HG02571 (cell line): ENCODE measurements around the gene GTF3C5.
"Not testable (repeated sequence)": the region's sequence is repeated elsewhere in the genome, so short reads cannot be mapped to it uniquely, and the experiment has no call there.

Experiments
- ATAC-seq: cut with Tn5 transposase; IDR thresholded peaks from one replicate; pipeline ENCODE4 v1.9.1; 2021; ENCODE audit warnings: mild to moderate bottlenecking, moderate library complexity; ENCODE audit not compliant: unreplicated experiment

Gene GTF3C5

DNA sequence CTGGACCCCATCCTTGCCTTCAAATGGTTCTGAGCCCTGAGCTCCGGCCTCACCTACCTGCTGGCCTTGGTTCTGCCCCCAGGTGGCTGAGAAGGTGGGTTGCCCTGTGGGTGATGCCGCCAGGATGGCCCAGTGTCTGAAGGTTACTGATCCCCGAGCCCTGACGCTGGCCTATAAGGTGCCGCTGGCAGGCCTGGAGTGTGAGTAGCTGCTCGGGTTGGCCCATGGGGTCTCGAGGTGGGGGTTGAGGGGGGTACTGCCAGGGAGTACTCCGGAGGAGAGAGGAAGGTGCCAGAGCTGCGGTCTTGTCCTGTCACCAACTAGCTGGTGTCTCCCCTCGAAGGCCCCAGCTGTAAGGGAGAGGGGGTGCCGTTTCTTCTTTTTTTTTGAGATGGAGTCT lies 36.2 kb downstream of the GTF3C5 start:
- no peak for ATAC-seq

DNA sequence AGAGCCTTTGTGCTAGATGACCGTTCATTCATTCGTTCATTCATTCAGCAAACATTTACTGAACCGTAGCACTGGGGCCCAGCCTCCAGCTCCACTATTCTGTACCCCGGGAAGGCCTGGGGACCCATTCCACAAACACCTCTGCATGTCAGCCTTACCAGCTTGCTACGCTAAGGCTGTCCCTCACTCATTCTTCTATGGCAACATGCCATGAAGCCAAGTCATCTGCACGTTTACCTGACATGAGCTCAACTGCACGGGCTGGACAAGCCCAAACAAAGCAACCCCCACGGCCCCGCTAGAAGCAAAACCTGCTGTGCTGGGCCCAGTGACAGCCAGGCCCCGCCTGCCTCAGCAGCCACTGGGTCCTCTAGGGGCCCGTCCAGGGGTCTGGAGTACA lies 37.0 kb downstream of the GTF3C5 start:
- no peak for ATAC-seq

DNA sequence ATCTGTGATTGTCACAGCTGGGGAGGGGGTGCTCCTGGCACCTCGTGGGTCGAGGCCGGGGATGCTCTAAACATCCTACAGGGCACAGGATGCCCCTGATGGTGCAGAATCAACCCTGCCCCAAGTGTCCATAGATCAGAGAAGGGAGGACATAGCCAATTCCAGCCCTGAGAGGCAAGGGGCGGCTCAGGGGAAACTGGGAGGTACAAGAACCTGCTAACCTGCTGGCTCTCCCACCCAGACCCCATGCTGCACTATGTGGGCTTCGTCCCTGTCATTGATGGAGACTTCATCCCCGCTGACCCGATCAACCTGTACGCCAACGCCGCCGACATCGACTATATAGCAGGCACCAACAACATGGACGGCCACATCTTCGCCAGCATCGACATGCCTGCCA lies 37.6 kb downstream of the GTF3C5 start:
- not testable (repeated sequence) for ATAC-seq

GRCh38 chr9:133070500-133070961 lies 39.7 kb downstream of the GTF3C5 start:
- ATAC-seq = not testable (repeated sequence)

DNA sequence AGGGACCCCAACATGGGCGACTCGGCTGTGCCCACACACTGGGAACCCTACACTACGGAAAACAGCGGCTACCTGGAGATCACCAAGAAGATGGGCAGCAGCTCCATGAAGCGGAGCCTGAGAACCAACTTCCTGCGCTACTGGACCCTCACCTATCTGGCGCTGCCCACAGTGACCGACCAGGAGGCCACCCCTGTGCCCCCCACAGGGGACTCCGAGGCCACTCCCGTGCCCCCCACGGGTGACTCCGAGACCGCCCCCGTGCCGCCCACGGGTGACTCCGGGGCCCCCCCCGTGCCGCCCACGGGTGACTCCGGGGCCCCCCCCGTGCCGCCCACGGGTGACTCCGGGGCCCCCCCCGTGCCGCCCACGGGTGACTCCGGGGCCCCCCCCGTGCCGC lies 40.2 kb downstream of the GTF3C5 start:
- ATAC-seq = not testable (repeated sequence)

GRCh38 chr9:133071484-133072150 lies 40.8 kb downstream of the GTF3C5 start:
- no peak for ATAC-seq

- ATAC-seq = not testable (repeated sequence)
These were observed 41.4 kb downstream of the GTF3C5 start for GRCh38 chr9:133072210-133072609.

- ATAC-seq = no peak
These were observed 42.6 kb downstream of the GTF3C5 start for GRCh38 chr9:133073086-133074014.

DNA sequence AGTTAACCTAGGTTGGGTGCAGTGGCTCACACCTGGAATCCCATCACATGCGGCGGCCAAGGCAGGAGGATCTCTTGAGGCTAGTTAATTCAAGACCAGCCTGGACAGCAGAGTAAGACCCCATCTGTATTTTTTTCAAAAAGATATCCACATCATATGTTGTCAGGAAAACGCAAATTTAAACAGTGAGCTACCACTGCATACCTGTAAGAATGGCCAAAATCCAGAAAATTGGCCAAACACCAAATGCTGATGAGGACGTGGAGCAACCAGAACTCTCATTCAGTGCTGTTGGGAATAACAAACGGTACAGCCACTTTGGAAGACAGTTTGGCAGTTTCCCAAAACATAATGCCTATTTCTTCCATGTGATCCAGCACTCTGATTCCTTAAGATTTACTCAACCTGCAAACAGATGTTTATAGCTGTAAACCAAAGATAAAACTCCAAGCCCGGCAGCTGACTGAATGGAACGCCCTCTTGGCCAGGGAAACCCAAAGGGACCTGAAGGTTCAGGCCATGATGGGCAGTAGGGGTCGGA lies 43.4 kb downstream of the GTF3C5 start:
- ATAC-seq = no peak

- ATAC-seq = no peak
These were observed 45.3 kb downstream of the GTF3C5 start for GRCh38 chr9:133075925-133076630.

- ATAC-seq = no peak
These were observed 45.9 kb downstream of the GTF3C5 start for GRCh38 chr9:133076691-133077090.

GRCh38 chr9:133078486-133078885 lies 47.7 kb downstream of the GTF3C5 start:
- no peak for ATAC-seq

GRCh38 chr9:133080161-133080560 lies 49.4 kb downstream of the GTF3C5 start:
- no peak for ATAC-seq

DNA sequence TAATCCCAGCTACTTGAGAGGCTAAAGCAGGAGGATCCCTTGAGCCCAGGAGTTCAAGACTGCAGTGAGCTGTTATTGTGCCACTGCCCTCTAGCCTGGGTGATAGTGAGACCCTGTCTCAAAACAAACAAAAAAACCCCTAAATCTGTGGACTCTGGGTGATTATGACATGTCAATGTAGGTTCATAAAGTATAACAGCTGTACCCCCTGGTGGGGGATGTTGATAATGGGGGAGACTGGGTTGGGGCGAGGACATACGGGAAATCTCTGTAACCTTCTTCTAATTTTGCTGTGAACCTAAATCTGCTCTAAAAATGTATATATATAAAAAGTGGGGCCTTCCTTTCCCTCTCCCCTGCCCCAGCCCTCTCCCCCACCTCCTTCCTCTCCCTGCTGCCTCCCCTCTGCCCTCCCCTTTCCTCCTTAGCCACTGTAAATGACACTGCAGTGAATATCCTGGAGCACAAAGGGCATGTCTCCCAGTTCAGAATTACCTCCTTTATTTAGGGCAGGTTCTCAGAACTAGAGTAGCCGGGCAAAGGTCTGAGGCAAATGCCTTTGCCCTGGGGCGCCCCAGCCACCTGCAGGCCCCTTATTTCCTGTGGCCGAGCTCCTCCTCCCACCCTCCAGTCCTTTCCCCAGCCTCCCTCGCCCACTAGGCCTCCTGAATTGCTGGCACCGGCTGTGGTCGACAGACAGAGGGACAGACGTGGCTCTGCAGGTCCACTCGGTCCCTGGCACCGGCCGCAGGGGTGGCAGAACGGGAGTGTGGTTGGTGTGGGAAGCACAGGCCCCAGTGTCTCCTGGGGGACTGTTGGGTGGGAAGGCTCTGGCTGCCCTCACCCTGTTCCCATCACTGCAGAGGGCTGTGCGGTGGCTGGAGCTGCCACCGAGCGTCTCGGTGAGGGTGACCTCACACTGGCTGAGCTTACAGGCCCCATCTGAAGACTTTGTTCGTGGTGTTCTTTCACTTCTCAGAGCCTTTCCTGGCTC lies 50.3 kb downstream of the GTF3C5 start:
- not testable (repeated sequence) for ATAC-seq

DNA sequence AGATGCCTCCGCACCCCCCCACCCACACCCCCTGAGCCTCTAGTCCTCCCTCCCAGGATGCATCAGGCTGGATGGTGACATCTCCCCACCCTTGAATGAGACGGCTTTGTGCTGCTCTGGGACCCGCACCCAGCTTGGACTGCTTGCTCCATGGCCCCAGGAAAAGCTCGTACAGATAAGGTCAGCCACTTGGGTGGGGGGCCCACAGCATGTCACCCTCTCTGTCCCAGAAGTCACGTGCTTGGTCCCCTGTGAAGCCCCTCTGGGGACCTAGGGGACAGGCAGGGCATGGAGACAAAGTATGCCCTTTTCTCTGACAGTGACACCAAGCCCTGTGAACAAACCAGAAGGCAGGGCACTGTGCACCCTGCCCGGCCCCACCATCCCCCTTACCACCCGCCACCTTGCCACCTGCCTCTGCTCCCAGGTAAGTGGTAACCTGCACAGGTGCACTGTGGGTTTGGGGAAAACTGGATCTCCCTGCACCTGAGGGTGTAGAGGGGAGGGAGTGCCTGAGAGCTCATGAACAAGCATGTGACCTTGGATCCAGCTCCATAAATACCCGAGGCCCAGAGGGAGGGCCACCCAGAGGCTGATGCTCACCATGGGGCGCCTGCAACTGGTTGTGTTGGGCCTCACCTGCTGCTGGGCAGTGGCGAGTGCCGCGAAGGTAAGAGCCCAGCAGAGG lies 51.3 kb downstream of the GTF3C5 start:
- ATAC-seq = not testable (repeated sequence)

DNA sequence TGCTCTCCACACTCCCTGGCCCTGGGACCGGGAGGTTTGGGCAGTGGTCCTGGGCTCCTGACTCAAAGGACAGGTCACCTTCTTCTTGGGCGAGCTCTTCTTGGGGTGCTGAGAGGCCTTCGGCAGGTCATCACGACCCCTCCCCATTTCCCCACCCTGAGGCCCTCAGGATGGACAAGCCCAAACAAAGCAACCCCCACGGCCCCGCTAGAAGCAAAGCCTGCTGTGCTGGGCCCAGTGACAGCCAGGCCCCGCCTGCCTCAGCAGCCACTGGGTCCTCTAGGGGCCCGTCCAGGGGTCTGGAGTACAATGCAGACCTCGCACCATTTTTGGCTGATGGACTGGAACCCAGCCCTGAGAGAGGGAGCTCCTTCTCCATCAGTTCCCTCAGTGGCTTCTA lies 52.9 kb downstream of the GTF3C5 start:
- ATAC-seq = not testable (repeated sequence)

GRCh38 chr9:133086212-133086860 lies 55.5 kb downstream of the GTF3C5 start:
- ATAC-seq = not testable (repeated sequence)

- no peak for ATAC-seq
These were observed 56.1 kb downstream of the GTF3C5 start for GRCh38 chr9:133086894-133087293.
